Measurements from ENCODE around the gene ADSL. TPM values are rescaled to one million over a fixed set of nuclear protein-coding genes. Genes with fewer than 3 reads are reported as not detected.

The ADSL gene
- total RNA-seq, 1 donor from 2014 or later = 128 TPM

DNA sequence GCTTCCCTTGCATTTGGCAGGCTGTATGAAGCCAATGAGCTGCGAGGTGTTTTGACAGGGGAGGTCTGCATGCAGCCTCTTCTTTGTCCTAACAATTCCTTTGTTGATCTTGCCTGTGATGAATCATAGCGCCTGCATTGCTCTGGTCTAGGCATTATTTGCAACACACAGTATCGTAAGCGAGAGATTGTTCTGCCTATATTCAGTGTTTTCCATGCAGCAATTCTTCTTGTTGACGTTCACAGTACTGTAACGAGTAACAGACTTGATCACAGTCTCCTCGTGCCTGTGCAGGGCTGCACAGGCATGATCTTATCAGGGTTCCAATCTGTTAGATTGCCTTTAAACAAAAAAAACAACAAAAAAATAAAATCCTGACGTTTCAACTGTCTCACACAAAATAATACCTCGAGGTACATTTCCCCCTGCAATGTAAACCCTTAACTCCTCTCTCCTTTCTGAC is 13.9 kb upstream of the ADSL start:
- H3K4me3 ChIP-seq (ENCODE audit: low read depth, low read length) = no peak overlapping the region
- no peak for DNase-seq (ENCODE audit: low read depth)
- no peak for TF ChIP-seq CTCF (conservative IDR thresholded peaks at IDR 0.05; ENCODE audit: low read depth, low read length)

GRCh38 chr22:40334060-40334459 is 12.2 kb upstream of the ADSL start:
- H3K4me3 ChIP-seq (ENCODE audit: low read depth, low read length) = no peak overlapping the region
- no peak for DNase-seq (ENCODE audit: low read depth)
- no peak for TF ChIP-seq CTCF (conservative IDR thresholded peaks at IDR 0.05; ENCODE audit: low read depth, low read length)

DNA sequence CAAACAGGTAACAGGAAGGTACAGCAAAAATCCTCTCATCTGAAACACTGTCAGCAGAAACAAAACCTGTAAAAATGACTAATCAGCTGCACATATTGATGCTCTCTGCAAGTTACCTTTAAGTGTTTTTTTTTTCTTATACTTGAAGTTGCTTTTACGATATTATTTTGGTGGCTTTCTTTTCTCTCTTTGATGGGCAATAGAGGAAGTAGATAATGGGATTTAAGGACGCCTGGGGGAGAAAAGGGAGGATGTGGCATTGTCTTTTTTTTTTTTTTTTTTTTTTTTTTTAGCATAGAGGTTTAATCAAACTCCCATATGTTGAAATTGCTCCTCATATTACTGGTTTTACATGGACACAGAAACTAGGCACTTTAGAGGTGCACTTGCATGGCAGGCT is 11.4 kb upstream of the ADSL start:
- DNase-seq (ENCODE audit: low read depth) = no peak
- no peak for TF ChIP-seq CTCF (conservative IDR thresholded peaks at IDR 0.05; ENCODE audit: low read depth, low read length)
- no peak overlapping the region for H3K4me3 ChIP-seq (ENCODE audit: low read depth, low read length)

- no peak for DNase-seq (ENCODE audit: low read depth)
- TF ChIP-seq CTCF (conservative IDR thresholded peaks at IDR 0.05; ENCODE audit: low read depth, low read length) = no peak
- no peak overlapping the region for H3K4me3 ChIP-seq (ENCODE audit: low read depth, low read length)
These were observed 10.9 kb upstream of the ADSL start for GRCh38 chr22:40335358-40335757.

DNA sequence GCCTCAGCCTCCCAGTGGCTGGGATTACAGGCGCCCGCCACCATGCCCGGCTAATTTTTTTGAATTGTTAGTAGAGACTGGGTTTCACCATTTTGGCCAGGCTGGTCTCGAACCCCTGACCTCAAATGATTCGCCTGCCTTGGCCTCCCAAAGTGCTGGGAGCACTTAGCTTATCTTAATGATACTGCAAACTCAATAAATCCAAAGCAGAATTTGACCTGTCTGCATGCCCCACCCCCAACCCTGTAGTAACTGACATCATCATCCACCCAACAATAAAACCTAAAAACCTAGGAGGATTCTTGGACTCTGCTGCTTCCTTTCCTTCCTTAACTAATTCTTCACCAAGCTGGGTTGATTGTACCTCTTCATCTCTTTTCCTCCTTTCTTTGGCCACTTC is 6.3 kb upstream of the ADSL start:
- no peak for TF ChIP-seq CTCF (conservative IDR thresholded peaks at IDR 0.05; ENCODE audit: low read depth, low read length)
- H3K4me3 ChIP-seq (ENCODE audit: low read depth, low read length) = no peak overlapping the region
- no peak for DNase-seq (ENCODE audit: low read depth)

GRCh38 chr22:40341604-40342003 is 4.7 kb upstream of the ADSL start:
- no peak for DNase-seq (ENCODE audit: low read depth)
- no peak overlapping the region for H3K4me3 ChIP-seq (ENCODE audit: low read depth, low read length)
- TF ChIP-seq CTCF (conservative IDR thresholded peaks at IDR 0.05; ENCODE audit: low read depth, low read length) = no peak

GRCh38 chr22:40342521-40342920 is 3.8 kb upstream of the ADSL start:
- no peak for DNase-seq (ENCODE audit: low read depth)
- H3K4me3 ChIP-seq (ENCODE audit: low read depth, low read length) = no peak overlapping the region
- TF ChIP-seq CTCF (conservative IDR thresholded peaks at IDR 0.05; ENCODE audit: low read depth, low read length) = no peak

Measured in epithelial cell of proximal tubule (primary cell).